Mesenteric fat pad (tissue), 1 donor: Measurements from ENCODE around the gene RNF144B. TPM values are rescaled to one million over a fixed set of nuclear protein-coding genes. Genes with fewer than 3 reads are reported as not detected.
"Not testable (repeated sequence)": the region's sequence is repeated elsewhere in the genome, so short reads cannot be mapped to it uniquely, and the experiment has no call there.

Experiments
- DNase-seq: peaks from one replicate; pipeline ENCODE4 v3.0.0-alpha.2; 2020; ENCODE audit warnings: low spot score
- total RNA-seq: library from RNA; stranded (reverse); fragmentation: NEBNext Ultra II Directional; extraction: Animal tissue kit (Norgen Biotek cat#: 25700); gene quantifications from one replicate; pipeline ENCODE4 v1.2.1, GENCODE V29; 2021
- donor health status: DM: yes; HTN: yes; CAD: no.

RNF144B gene
- total RNA-seq, 1 donor from 2014 or later, result 41.6 TPM

DNA sequence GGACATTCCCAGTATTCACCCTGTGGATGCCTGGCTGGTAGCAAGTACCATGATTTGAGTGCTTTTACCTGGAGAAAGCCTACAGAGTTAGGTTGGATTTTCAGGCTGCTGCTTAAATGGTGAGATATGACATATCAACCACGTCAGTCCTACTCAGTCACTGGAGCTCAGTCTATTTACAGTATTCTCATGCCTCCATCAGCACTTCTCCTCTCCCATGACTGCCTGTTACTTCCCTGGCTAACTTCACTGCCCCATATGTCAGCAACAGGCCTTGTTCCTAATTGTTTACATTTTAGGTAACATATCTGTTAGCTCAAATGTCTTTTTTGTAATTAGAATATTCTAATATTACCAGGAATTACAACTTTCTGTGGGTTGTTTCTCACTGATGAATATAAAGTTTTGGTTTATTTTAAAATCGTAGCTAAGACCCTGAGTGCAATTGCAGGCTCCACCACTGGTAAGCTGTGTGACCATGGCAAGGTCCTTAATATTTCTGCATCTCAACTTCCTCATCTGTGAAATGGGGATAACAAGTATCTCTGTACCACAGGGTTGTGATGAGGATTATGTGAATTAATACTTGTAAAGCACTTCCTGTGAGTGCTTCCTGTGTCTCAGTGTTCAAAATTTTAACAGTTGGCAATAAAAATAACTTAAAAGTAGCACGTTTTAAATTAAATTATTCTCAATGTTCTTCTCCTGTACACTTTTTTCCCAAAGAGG is 54.3 kb downstream of the RNF144B start:
- DNase-seq, result no peak

DNA sequence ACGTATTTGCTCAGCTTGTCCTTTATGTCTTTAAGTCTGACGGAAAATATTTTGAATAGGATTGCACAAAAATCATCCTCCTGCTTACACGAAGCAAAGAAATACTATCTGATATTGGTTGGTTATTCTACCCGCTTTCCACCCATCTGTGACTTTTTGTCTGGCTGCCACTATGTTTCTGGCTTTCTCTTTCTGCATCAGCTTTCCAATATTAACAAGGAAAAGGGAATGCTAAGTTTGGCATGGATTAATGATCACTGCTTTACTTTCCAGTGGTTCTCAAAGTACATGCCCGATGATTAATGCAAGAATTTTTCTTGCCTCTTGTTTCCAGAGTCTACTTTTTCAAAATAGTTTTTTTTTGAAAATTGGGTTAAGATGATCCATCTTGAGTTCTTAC is 57.0 kb downstream of the RNF144B start:
- DNase-seq, result no peak

DNA sequence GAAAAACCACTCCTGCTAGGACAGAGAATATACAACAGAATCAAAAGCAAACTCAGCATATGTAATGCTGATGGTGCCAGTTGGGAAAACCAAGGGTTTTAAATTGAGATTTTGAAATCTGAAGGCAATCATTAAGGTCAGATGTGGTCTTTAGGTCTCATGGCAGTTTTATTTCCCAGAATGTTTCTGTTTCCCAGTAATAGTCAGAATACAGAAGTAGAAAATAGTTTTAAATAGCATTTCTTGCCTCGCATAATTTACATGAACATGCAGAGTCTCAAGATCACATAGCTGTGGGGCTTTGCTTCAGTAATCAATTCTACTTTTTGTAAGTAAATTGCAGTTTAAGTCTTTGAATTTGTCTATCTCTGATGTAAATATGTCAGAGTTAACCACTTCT is 58.1 kb downstream of the RNF144B start:
- DNase-seq, result no peak

DNA sequence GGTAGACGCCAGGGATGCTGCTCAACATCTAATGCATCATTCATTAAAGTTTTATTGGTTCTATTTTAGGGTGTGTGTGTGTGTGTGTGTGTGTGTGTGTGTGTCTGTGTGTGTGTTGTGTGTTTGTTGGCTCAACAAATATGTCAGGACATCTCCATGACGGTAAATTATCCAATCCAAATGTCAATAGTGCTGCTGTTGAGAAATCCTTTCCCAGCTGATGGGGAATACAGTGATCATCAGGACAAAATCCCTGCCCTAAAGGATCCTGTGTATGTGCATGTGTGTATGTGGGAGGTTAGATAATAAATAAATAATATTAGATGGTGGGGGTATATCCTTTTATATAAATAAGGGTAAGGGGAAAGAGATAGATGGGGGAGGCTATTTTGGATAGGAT is 59.6 kb downstream of the RNF144B start:
- no peak for DNase-seq

GRCh38 chr6:18447552-18447951 is 60.4 kb downstream of the RNF144B start:
- no peak for DNase-seq

- no peak for DNase-seq
These were observed 64.6 kb downstream of the RNF144B start for GRCh38 chr6:18451756-18452155.

- DNase-seq, result no peak
These were observed 67.3 kb downstream of the RNF144B start for GRCh38 chr6:18454446-18454845.

DNA sequence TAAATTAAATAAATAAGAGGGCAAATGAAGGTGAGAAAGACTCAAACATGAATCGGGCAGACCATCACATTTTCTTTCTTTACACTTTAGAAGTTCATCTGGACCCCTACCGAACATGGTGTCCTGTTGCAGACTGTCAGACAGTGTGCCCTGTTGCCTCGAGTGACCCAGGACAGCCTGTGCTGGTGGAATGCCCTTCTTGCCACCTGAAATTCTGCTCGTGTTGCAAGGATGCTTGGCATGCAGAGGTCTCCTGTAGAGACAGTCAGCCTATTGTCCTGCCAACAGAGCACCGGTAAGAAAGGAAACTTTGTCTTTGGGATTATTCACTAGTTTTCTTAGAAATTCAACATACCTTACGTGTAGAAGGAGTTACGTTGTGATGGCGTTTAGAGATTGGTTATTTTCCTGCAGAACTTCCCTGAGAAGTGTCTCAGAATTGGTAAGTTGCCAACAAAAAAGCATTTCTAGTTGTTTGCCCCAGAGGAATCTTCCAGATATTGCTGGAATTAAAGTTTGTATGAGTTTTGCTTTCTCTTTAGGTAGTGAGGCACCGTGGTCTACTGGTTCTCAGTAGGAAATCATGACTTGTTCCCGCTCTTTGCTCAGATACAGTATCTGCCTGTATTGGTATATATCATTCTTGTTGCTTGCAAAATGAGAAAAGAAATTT is 70.1 kb downstream of the RNF144B start:
- no peak for DNase-seq

DNA sequence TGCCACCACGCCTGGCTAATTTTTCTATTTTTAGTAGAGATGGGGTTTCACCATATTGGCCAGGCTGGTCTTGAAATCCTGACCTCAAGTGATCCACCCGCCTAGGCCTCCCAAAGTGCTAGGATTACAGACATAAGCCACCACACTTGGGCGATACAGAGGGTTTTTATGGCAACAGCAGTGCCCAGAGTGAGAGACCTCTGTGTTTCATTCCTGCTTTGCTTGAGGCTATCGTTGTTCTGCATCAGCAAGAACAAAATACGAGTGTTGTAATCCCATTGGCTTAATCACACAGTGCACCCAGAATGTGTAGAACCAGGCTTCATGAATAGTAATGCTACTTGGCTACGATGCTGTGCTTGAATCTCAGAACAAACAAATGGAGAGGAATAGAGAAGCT is 70.9 kb downstream of the RNF144B start:
- DNase-seq, result not testable (repeated sequence)

DNA sequence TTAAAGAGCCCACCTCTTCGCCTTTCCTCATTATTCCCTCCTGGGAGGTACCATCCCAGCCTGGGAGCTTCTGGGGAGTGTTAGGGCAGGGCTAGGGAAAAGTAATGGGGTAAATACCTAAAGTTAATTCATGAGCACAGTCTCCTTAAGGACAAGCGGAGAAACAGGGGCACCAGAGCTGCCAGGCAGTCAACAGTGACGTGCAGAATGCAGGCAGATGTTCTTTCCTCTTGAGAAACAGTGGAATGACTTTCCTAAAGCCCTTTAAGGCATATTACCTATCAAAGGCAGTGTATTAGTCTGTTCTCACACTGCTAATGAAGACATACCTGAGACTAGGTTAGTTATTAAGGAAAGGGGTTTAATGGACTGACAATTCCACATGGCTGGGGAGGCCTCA is 76.3 kb downstream of the RNF144B start:
- DNase-seq, result no peak

- no peak for DNase-seq
These were observed 77.0 kb downstream of the RNF144B start for GRCh38 chr6:18464176-18464575.

DNA sequence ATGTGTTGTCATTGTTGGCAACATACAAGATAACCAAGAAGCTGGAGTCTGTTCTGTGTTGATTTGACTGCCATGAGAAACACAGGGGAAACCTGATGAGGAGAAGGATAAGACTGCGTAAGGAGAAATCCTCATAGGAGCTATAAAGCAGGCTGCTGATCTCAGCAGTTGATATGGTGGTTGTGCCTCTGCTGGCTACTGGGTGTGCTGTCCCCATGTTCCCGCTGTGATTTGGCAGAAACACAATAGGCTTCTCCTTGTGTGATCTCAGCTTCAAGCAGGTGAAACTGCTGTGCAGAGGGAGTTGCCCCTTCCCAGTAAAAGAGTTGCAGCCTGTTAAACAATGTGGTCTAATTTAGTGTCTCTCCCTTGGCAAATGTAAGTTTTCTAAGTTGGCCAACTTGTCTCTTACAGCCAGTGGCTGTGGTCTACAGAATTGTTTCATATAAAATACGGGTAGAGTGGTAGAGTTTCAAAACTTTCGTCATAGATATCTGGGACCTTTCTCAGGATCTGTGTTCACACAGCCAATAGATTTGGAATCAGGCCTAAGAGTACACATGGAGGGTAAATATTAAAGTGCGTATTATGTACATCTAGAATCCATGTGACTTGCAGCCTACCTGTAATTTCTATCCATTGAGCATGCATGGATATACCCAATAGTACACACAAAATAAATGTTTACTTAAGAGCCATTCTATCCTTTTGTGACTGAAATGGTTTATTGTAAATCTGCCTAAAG is 78.4 kb downstream of the RNF144B start:
- no peak for DNase-seq

DNA sequence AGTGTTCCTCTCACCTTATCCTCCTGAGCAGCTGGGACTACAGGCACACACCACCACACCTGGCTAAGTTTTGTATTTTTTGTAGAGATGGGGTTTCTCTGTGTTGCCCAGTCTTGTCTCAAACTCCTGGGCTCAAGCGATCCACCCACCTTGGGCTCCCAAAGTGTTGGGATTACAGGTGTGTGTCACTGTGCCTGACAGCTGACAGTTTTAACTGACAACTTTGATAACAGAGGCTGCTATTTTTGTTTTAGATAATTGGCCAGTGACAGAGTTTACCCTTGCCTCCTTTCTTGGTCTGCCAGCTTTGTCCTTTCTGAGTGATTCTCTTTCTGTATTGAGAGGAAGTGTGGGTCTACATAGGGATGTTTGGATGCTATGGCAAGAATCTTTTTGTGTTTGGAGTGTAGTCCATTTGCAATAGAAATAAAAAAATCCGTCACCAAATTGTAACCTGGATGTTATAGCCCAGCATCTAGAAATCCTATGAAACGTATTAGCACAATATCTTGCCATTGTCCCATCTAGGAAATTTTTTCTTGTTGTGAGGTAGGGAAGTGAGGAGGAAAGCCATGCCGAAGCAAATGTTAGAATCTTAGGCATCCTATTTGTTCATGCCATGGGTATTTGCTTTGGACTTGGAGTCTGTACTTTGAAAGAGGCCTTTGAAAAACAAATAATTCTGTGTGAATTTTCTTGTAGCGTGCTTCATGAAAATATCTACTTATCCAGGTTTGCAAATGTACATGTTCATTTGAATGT is 80.8 kb downstream of the RNF144B start:
- DNase-seq, result no peak

GRCh38 chr6:18468503-18468843 is 81.3 kb downstream of the RNF144B start:
- no peak for DNase-seq

GRCh38 chr6:18469536-18469935 is 82.4 kb downstream of the RNF144B start:
- no peak for DNase-seq

DNA sequence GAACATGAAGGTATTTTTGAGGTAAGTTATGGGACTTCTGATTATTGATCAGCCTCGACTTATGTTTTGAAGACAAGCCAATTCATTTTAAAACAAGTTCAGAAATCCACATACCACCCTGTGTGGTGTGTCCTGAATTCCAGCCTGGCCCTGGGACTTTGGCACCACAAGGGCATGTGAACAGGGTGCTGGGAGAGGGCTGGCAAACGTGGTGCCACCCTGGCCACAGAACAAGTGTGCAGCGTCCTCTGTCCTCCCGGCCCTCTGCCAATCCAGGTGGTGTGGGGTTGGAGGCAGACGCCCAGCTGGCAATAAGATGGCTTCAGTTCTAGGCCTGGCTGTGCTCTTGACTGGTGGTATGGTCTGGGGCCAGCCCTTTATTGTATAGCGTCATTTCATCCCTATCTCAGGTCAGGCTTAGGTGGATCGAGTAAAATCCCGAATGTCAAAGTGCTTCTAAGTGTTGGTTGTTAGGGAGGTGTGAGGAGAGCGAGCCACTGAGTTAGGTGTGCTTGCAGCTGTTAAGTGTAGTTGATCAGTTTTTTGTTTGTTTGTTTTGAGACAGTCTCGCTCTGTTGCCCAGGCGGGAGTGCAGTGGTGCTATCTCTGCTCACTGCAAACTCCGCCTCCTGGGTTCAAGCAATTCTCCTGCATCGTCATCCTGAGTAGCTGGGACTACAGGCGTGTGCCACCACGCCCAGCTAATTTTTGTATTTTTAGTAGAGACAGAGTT is 84.2 kb downstream of the RNF144B start:
- no peak for DNase-seq

DNA sequence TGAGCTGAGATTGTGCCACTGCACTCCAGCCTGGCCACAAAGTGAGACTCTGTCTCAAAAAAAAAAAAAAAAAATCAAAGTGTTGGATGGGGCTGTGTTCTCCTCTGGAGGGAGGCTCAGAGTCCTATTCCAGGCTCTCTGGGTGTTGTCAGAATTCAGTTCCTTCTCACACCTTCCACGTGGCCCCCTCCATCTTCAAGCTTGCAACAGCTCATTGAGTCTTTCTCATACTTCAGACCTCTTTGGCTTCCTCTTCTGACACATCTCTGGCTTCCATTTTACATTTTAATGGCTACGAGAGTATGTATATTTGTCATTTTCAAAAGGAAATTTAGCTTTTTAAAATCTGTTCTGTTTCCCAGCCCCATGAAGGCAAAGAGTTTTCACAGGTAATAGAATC is 85.8 kb downstream of the RNF144B start:
- DNase-seq, result no peak

GRCh38 chr6:18473755-18474154 is 86.6 kb downstream of the RNF144B start:
- no peak for DNase-seq

GRCh38 chr6:18477301-18477941 is 90.3 kb downstream of the RNF144B start:
- no peak for DNase-seq

DNA sequence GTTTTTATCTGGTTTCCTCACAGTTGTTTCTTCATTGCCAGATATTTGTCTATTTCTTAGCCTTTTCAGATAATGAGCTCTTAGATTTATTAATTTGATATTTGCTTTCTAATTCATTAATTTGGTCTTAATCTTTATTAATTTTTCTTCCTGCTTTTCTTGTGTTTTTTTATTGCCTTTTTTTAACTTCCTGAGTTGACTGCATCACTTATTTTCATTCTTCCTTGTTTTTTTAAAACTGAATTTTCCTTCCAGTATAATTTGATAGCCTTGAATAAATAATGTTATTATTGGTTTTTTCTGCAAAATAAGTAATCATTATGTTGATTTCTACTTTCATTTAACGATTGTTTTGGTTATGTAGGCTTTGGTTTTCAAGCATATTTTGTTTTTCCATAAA is 91.5 kb downstream of the RNF144B start:
- no peak for DNase-seq

- no peak for DNase-seq
These were observed 94.7 kb downstream of the RNF144B start for GRCh38 chr6:18481870-18482269.
